GM18505 (cell line): ENCODE results near the gene NTM.
"Not testable (repeated sequence)": the region's sequence is repeated elsewhere in the genome, so short reads cannot be mapped to it uniquely, and the experiment has no call there.

Source experiments
- ATAC-seq: cut with Tn5 transposase; IDR thresholded peaks from one replicate; pipeline ENCODE4 v1.9.1; 2021; ENCODE audit not compliant: unreplicated experiment
- POLR2A ChIP-seq: IDR thresholded peaks from 4 replicates; pipeline ENCODE4 v1.6.1; 2011; ENCODE audit warnings: borderline replicate concordance; ENCODE audit not compliant: insufficient read depth, insufficient read length; ENCODE audit errors: extremely low read depth

Gene NTM

DNA sequence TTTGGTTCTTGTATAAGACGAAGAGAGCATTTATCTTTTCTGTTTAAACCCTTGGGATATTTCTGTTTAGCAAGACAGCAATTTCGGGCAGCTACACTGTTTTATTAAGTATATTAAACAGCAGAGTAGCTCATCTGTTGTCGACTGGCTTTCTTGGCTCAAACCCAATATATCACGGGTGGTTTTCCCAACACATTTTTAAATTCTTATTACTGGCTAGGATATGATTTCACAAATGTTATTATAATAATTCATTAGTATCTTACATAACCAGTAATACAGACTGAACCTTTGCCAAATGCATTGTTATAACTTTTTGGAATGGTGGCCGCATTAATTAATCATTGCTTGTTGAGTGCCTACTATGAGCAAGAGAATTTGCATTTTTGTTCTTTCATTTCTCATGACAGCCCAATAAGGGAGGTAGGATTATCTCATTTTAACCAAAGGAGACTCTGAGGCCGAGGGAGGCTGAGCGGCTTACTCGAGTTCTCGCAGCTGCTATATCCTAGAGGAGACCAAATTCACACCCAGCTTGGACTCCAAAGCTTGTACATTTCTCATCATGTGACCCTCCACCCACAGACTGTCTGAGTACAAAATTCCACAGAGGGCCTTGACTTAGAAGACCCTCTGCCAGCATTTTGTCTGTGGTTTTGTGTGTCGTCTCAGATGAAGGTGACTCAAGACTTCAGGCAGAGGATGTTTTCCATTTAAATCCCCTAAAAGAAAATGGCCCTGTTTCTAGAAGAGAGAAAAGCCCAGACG lies 304.9 kb downstream of the NTM start:
- no peak for TF ChIP-seq POLR2A
- ATAC-seq = no peak

DNA sequence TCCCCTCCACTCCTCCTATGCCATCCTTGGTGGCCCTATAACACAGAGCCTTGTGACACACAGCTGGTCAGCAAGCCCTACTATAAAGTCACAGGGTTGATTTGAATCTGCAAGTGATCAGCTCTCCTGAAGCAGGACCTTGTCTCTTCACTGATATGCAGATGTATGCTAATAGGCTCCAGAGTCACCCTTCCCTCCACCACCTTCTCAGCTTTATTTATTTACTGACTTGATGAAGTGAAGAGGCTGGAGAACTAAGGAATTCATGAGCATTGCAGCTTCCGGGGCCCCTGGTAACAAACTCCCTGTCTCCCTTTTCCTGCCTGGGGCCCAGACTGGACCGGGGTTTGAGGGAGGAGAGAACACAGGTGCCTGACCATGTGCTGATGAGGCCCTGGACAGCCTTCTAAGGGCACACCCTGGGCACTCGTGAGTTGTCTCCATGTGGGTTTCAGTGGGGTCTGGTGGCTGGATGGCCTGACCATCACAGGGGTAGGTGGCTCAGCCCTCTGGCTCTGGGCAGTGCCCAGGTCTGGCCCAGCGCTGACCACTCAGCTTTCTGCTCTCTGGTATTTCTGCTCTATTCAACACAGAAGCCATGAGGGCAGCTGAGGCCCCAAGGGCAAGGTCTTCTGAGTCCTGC lies 307.5 kb downstream of the NTM start:
- ATAC-seq = no peak
- TF ChIP-seq POLR2A = no peak

DNA sequence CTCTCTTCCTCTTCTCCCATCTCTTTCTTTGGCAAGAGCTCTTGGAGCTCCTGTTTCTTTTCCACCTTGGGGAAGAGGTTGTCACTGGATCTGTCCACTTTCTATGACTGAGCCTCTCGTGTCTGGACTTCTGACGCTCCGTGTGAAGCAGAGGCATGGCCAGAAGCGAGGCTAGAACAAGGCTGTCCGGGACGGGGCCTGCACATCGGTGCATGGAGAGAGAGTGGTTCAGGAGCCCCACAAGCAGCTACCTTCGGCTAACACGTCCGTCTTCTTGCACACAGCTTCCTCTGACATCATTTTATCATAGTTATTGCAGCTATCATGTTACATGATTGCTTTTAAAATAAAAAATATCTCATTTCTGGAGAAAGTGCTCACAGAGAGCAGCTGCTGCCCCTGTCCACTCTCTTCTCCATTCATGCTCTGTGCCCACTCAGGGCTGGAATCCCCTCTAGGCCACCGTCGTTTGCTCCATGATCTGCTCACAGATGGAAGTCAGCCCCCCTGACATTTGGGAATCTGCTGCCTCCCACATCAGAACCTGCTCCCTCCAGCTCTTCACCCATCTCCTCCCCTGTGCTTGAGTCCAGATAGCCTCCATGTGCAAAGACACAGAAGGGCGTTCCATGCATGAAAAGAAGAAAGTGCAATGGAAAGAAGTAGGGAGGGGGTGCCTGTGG lies 308.4 kb downstream of the NTM start:
- TF ChIP-seq POLR2A = no peak

GRCh38 chr11:131680448-131680847 lies 310.0 kb downstream of the NTM start:
- not testable (repeated sequence) for ATAC-seq

More for the DNA sequence above, 308.4 kb downstream of the NTM start:
- ATAC-seq = no peak

DNA sequence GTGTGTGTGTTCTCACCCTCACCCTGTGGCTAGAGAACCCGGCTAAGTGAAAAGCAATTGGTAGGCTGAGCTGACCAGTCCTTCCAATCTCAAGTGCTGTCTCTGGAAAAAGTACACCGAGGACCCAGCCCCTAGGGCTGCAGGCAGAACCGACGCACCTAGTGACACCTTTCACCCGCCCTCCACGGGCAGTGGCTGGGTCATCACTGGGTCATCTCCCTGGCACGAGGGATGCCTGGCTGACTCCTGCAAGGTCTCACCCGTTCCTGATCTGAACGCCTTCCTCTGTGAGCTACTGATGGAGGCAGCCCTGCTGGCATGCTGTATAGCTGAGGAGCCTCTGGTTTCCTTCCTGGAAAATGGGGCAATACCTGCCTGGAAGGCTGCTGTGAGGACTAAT lies 311.5 kb downstream of the NTM start:
- ATAC-seq = no peak
- TF ChIP-seq POLR2A = no peak

GRCh38 chr11:131682373-131683015 lies 312.1 kb downstream of the NTM start:
- ATAC-seq = no peak
- no peak for TF ChIP-seq POLR2A

DNA sequence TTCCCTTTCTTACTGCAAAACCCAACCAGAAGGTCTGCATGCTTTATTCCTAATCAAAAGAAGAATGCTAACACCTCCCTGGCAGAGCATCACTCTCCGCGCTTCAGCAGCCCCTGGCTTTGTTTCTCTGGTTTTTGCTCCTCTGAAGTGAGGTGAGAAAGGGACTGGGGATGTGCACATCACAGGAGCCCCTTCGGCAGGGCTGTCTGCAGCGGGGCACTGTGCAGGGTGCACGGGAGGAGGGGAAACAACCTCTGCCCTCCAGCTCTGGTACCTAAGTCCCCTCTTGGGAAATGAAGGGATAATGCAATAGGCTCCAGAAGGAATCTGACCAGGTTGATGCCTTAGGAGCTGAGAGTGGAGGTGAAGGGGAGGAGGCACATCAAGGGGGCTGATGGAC lies 312.7 kb downstream of the NTM start:
- no peak for ATAC-seq
- no peak for TF ChIP-seq POLR2A

DNA sequence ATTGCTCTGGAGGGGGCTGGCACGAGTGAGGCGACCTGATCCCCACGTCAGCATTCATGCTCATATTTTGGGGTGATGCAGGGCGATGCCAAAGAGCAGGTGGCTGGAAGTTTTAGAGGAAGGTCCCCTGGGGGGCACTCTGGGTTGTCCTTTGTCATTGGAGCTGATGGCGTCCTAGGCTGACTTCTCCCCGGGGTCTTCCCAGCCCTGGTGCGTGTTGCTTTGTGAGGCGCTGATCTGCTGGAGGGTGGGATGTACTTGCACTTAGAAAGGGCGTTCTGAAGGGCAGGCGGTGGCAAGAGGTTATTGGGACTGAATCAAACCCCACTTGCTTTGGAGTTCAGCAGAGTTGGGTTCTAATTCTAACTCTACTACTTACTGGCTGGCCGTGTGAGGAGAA lies 313.3 kb downstream of the NTM start:
- no peak for ATAC-seq
- TF ChIP-seq POLR2A = no peak

DNA sequence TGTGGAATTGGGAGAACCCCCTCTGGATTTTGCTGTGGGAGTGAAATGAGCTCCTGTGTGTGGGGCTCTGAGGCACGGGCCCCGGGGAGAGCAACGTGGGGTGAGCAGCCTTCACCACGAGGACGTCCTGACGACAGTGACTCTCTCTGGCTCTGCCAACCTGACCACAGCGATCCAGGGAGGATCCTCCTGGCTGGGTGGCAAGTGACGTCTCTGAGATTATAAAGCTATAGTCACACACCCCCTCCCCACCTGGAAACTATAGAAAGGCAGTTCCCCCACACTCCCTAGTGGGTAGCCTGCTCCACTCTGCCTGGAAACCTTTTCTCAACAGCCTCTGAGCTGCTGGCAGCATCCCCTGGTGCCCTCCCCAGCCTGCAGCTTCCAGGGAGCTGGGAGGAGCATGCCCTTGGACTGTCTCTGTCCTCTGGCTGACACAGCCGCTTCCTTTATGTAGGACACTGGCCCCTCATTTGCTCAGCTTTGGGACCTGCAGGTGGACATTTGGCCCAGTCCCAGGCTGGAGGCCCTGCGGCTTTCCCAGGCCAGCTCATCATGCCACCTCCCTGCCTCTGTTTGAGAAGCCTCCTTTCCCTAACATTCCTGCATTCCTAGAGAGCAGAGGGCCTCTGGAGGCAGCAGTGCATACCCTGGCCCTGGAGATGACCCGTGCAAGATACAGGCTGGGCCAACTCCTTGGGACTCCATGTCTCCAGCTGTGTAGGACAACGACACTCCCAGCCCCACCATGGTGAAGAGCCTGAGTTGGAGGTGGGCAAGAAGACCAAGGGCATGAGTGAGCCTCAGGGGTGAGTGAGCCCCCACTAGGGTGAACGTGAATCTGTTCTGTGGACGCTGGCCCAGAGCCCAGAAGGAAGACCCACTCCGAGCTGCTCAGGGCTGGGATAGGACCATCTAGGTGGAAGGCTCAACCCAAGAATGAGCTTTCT lies 314.0 kb downstream of the NTM start:
- no peak for ATAC-seq
- no peak for TF ChIP-seq POLR2A

DNA sequence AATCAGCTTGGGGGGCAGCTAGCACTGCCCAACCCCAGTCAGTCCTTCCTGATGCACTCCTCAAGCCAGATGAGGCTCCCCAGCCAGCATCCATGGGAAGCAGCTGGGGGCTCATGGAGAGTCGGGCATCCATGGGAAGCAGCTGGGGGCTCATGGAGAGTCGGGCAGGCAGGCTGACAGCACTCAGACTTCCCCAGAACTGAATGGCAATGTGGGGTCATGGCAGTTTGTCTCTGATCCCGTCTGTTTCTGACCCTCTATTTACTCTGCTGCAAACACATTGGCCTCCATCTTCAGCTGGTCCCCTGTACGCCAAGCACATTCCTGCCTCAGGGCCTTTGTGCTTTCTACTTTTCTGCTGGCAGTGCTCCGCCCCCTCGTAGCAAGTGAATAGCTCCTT lies 314.8 kb downstream of the NTM start:
- no peak for TF ChIP-seq POLR2A
- ATAC-seq = no peak

DNA sequence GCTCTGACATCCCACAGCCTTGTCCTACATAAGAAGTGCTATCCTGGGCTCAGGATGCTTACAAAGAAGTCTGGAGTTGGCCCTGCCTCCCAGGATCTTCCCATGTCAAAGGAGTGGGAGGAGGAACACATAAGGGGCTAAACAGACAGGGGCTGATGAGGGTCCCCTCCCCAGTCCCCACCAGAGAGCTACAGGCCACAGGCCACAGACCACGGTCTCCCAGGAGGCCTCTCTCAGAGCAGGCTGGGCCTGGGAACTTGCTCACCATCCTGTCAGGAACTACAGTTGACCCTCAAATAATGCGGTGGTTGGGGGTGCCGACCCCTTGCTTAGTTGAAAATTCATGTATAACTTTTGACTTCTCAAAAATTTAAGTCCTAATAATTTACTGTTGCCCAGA lies 315.5 kb downstream of the NTM start:
- no peak for TF ChIP-seq POLR2A
- no peak for ATAC-seq

DNA sequence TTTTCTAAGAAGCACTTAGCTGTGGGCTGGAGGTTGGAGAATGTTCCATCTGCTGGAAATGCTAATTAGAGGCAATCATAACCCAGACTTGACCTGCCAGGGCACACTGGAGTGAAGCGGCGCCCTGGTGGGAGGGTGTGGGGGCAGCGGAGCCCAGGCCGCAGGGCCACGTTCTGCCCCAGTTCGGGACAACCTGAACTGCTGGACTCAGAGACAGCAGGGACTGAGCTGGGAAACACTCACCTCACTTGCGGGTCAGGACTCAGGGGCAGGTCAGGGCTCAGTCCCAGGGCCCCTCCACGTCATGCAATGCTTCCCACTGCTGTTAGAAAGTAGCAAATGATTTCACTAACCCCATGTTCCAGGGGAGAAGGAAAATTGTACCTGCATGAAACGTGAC lies 316.4 kb downstream of the NTM start:
- ATAC-seq = no peak
- no peak for TF ChIP-seq POLR2A
